H1 (cell line): Measurements from ENCODE around the gene HMSD. TPM values are rescaled to one million over a fixed set of nuclear protein-coding genes. Genes with fewer than 3 reads are reported as not detected.

Experiments used
- CTCF ChIA-PET: fragments of 300-600 bp; sonication (Branson Sonifier 250); formaldehyde crosslinking; loops from one replicate; lab custom pipeline; 2021; ENCODE audit not compliant: partially characterized antibody; lab: Charles Lee
- POLR2A ChIA-PET: fragments of 300-600 bp; sonication (Branson Sonifier 250); formaldehyde crosslinking; loops from one replicate; lab custom pipeline; 2021; ENCODE audit warnings: inconsistent platforms; ENCODE audit not compliant: partially characterized antibody; lab: Charles Lee
- DNase-seq, 2 experiments: peaks; one replicate each; pipeline versions ENCODE4 v3.0.0 to v3.0.0-alpha.2; 2010 to 2022; ENCODE audit warnings: low spot score in 2 of 2, low read depth in 1 of 2, mixed read lengths in 1 of 2
- FAIRE-seq: peaks from 2 replicates; lab custom pipeline; 2011; peaks lifted over from hg19 to GRCh38; lab: Jason Lieb, UNC
- H2AFZ ChIP-seq: 2 replicates; pipeline ENCODE4 v1.8.1; 2012; ENCODE audit warnings: low read length, inconsistent platforms
- H2AK5ac ChIP-seq: 2 replicates; pipeline ENCODE4 v1.6.1; 2013; ENCODE audit warnings: low read depth, low read length
- H2BK120ac ChIP-seq: replicated peaks from 2 replicates; pipeline ENCODE3; 2013; ENCODE audit warnings: low read depth, low read length, inconsistent platforms
- H2BK12ac ChIP-seq: 2 replicates; pipeline ENCODE4 v1.6.1; 2013; ENCODE audit warnings: low read depth, low read length
- H2BK15ac ChIP-seq: 2 replicates; pipeline ENCODE4 v1.6.1; 2013; ENCODE audit warnings: low read length
- H2BK20ac ChIP-seq: 2 replicates; pipeline ENCODE4 v1.6.1; 2013; ENCODE audit warnings: low read length
- H2BK5ac ChIP-seq: 2 replicates; pipeline ENCODE4 v1.6.1; 2013; ENCODE audit warnings: low read depth, low read length
- H3K14ac ChIP-seq: 2 replicates; pipeline ENCODE4 v1.6.1; 2013; ENCODE audit warnings: inconsistent platforms; ENCODE audit not compliant: insufficient read length
- H3K18ac ChIP-seq: 2 replicates; pipeline ENCODE4 v1.6.1; 2013; ENCODE audit warnings: low read length; ENCODE audit errors: extremely low read depth
- H3K23ac ChIP-seq: 2 replicates; pipeline ENCODE4 v1.6.1; 2013; ENCODE audit warnings: inconsistent platforms; ENCODE audit not compliant: insufficient read length
- H3K23me2 ChIP-seq: 2 replicates; pipeline ENCODE4 v1.6.1; 2013; ENCODE audit warnings: low read depth, low read length
- H3K27ac ChIP-seq: 2 replicates; pipeline ENCODE4 v1.6.1; 2011; ENCODE audit warnings: low read depth, low read length, inconsistent platforms
- H3K27me3 ChIP-seq, 4 experiments: replicated peaks in 1 of 4; 1 replicate in 1 of 4; 2 replicates in 3 of 4; pipeline versions ENCODE4 v1.6.1 to v1.8.1; 2011 to 2013; ENCODE audit warnings: low read length in 3 of 4, mild to moderate bottlenecking in 3 of 4, inconsistent platforms in 2 of 4, mixed read lengths in 2 of 4, moderate library complexity in 1 of 4; ENCODE audit not compliant: control insufficient read depth in 3 of 4, insufficient read depth in 3 of 4; ENCODE audit errors: extremely low read depth in 1 of 4
- H3K36me3 ChIP-seq, 4 experiments: 2 replicates each; pipeline versions ENCODE4 v1.6.1 to v1.8.1; 2011 to 2013; ENCODE audit warnings: mild to moderate bottlenecking in 4 of 4, low read length in 3 of 4, moderate library complexity in 2 of 4, control low read depth in 1 of 4, inconsistent platforms in 1 of 4; ENCODE audit not compliant: insufficient read depth in 4 of 4, control insufficient read depth in 2 of 4
- H3K4ac ChIP-seq: replicated peaks from 2 replicates; pipeline ENCODE3; 2013; ENCODE audit warnings: low read length, low read depth, mixed read lengths, inconsistent platforms; ENCODE audit not compliant: insufficient read length
- H3K4me1 ChIP-seq, 4 experiments: replicated peaks in 1 of 4; 1 replicate in 1 of 4; 2 replicates in 3 of 4; pipeline versions ENCODE4 v1.6.1 to v1.8.1; 2011 to 2013; ENCODE audit warnings: low read length in 3 of 4, inconsistent platforms in 2 of 4, mixed read lengths in 1 of 4; ENCODE audit not compliant: insufficient read depth in 4 of 4, control insufficient read depth in 3 of 4
- H3K4me2 ChIP-seq, 2 experiments: 2 replicates each; pipeline versions ENCODE4 v1.6.1 to v1.8.1; 2011 to 2013; ENCODE audit warnings: low read depth in 2 of 2, low read length in 2 of 2, control low read depth in 1 of 2, inconsistent platforms in 1 of 2, mild to moderate bottlenecking in 1 of 2; ENCODE audit not compliant: insufficient read depth in 1 of 2
- H3K4me3 ChIP-seq, 4 experiments: fragments of 200-600, 300-600 bp in 1 of 4; sonication (generic), shearing (Covaris generic), sonication (Bioruptor Twin) in 1 of 4; 2 replicates each; pipeline versions ENCODE4 v1.5.1 to v1.8.1; 2011 to 2016; ENCODE audit warnings: low read length in 4 of 4, low read depth in 3 of 4, control low read depth in 2 of 4, inconsistent platforms in 2 of 4, mild to moderate bottlenecking in 2 of 4, mixed read lengths in 1 of 4, moderate library complexity in 1 of 4; ENCODE audit not compliant: insufficient read depth in 2 of 4; ENCODE audit errors: extremely low read depth in 1 of 4
- H3K56ac ChIP-seq: replicated peaks from 2 replicates; pipeline ENCODE3; 2013; ENCODE audit warnings: low read depth, mild to moderate bottlenecking, mixed read lengths, low read length, inconsistent platforms; ENCODE audit not compliant: insufficient read length
- H3K79me1 ChIP-seq: 2 replicates; pipeline ENCODE4 v1.6.1; 2013; ENCODE audit warnings: low read depth, low read length, control low read depth
- H3K79me2 ChIP-seq, 2 experiments: 2 replicates each; pipeline versions ENCODE4 v1.6.1 to v1.8.1; 2012 to 2013; ENCODE audit warnings: low read length in 2 of 2, mild to moderate bottlenecking in 2 of 2, inconsistent platforms in 1 of 2; ENCODE audit not compliant: insufficient read depth in 2 of 2, control insufficient read depth in 1 of 2
- H3K9ac ChIP-seq, 4 experiments: replicated peaks in 1 of 4; 1 replicate in 1 of 4; 2 replicates in 3 of 4; pipeline versions ENCODE4 v1.6.1 to v1.8.1; 2011 to 2013; ENCODE audit warnings: low read depth in 3 of 4, low read length in 3 of 4, control low read depth in 2 of 4, mild to moderate bottlenecking in 2 of 4, moderate library complexity in 2 of 4, inconsistent platforms in 1 of 4; ENCODE audit errors: extremely low read depth in 1 of 4
- H3K9me3 ChIP-seq, 2 experiments: 2 replicates each; pipeline versions ENCODE4 v1.6.1 to v1.8.1; 2012 to 2013; ENCODE audit warnings: mild to moderate bottlenecking in 2 of 2, moderate library complexity in 2 of 2, control low read depth in 1 of 2, inconsistent platforms in 1 of 2, low read depth in 1 of 2, low read length in 1 of 2, mixed read lengths in 1 of 2; ENCODE audit not compliant: insufficient read depth in 2 of 2
- H4K20me1 ChIP-seq, 2 experiments: replicated peaks in 1 of 2; 2 replicates each; pipeline versions ENCODE3 to v1.8.1; 2011 to 2013; ENCODE audit warnings: inconsistent platforms in 2 of 2, low read length in 2 of 2, mild to moderate bottlenecking in 1 of 2; ENCODE audit not compliant: insufficient read depth in 2 of 2, control insufficient read depth in 1 of 2
- H4K5ac ChIP-seq: 2 replicates; pipeline ENCODE4 v1.6.1; 2013; ENCODE audit warnings: low read length, low read depth, mixed read lengths, inconsistent platforms; ENCODE audit not compliant: insufficient read length
- H4K8ac ChIP-seq: 2 replicates; pipeline ENCODE4 v1.8.0; 2013; ENCODE audit warnings: mild to moderate bottlenecking, moderate library complexity, low read length, inconsistent platforms; ENCODE audit not compliant: insufficient read depth; ENCODE audit errors: extremely low read depth
- H4K91ac ChIP-seq: replicated peaks from 2 replicates; pipeline ENCODE3; 2013; ENCODE audit warnings: low read length, mixed read lengths, inconsistent platforms; ENCODE audit not compliant: insufficient read length
- MAX ChIP-seq: IDR thresholded peaks from 2 replicates; pipeline ENCODE4 v1.6.1; 2012; ENCODE audit warnings: inconsistent platforms
- RXRA ChIP-seq: IDR thresholded peaks from 2 replicates; pipeline ENCODE4 v1.6.1; 2011; ENCODE audit warnings: low read depth, mild to moderate bottlenecking, low read length, moderate library complexity; ENCODE audit not compliant: insufficient read depth
- WGBS, 2 experiments: shearing (Covaris generic) in 1 of 2; methylation state at CpG; one replicate each; pipeline versions ENCODE4 v1.1.6 to v1.1.7; 2013 to 2015; ENCODE audit warnings: low lambda C conversion rate in 2 of 2, mixed read lengths in 2 of 2, inconsistent platforms in 1 of 2, low coverage in 1 of 2, missing lambda C conversion rate in 1 of 2; ENCODE audit not compliant: insufficient replicate concordance in 2 of 2, insufficient coverage in 1 of 2, insufficient read length in 1 of 2; ENCODE audit errors: extremely low coverage in 1 of 2, missing lambda C conversion rate in 1 of 2; 5-methylcytosine and 5-hydroxymethylcytosine counted together
- polyA plus RNA-seq, 7 experiments: library from polyadenylated mRNA; depleted of rRNA in 3 of 7; stranded (reverse) in 5 of 7; unstranded in 2 of 7; fragments of >200 nt in 5 of 7; fragments of 200-250 nt in 2 of 7; gene quantifications; 1 replicate in 5 of 7; 2 replicates in 1 of 7; 4 replicates in 1 of 7; pipeline versions ENCODE4 v1.2.1 to v1.2.3, GENCODE V29; 2011 to 2013; ENCODE audit warnings: missing spikeins in 2 of 7, mixed read lengths in 2 of 7
- total RNA-seq: library from RNA; stranded (reverse); fragmentation: NEBNext Ultra II Directional; extraction: Animal tissue kit (Norgen Biotek cat#: 25700); gene quantifications from 2 replicates; pipeline ENCODE4 v1.2.1, GENCODE V29; 2021

The HMSD gene
- total and polyA plus RNA-seq, 2 of the 8 experiments (the other 6 are each of a cell fraction or from before 2014, with no cell fraction given), result 1.3 to 3.0 TPM

GRCh38 chr18:63992751-63993150, 43.6 kb downstream of the HMSD start:
- no peak for DNase-seq

More at GRCh38 chr18:63992751-63993150, 43.6 kb downstream of the HMSD start:
- H4K5ac ChIP-seq, result no peak overlapping the region
- H3K4me1 ChIP-seq, result no peaks in the 10 kb centered on the region
- no peak overlapping the region for H4K91ac ChIP-seq
- FAIRE-seq, result no peak
- H3K27ac ChIP-seq, result no peak overlapping the region
- no peak overlapping the region for H3K18ac ChIP-seq
- H3K79me2 ChIP-seq, result no peaks in the 10 kb centered on the region
- no peak overlapping the region for H2BK15ac ChIP-seq
- H3K56ac ChIP-seq, result no peak overlapping the region
- H2BK120ac ChIP-seq, result no peak overlapping the region
- H3K79me1 ChIP-seq, result no peaks in the 10 kb centered on the region
- H3K4me2 ChIP-seq, result no peak overlapping the region
- no peaks in the 10 kb centered on the region for H4K20me1 ChIP-seq
- no peak overlapping the region for H3K14ac ChIP-seq
- POLR2A ChIA-PET, result no interaction called here
- H3K36me3 ChIP-seq, result no peaks in the 10 kb centered on the region
- TF ChIP-seq RXRA (no peak), MAX (no peak)
- H2BK5ac ChIP-seq, result no peak overlapping the region
- H2AK5ac ChIP-seq, result no peak overlapping the region
- H3K23me2 ChIP-seq, result no peaks in the 10 kb centered on the region
- H2BK12ac ChIP-seq, result no peak overlapping the region
- no peak overlapping the region for H3K23ac ChIP-seq
- no peak overlapping the region for H2AFZ ChIP-seq
- WGBS, 2 experiments, result 92% methylated on average over 7 of the region's 7 CpGs; no CpG with 5 or more reads in 1 of the 2 experiments
- no peak overlapping the region for H2BK20ac ChIP-seq
- CTCF ChIA-PET, result interaction anchor here (1.0 to 1.5 kb wide), 2 partner anchors 29 to 208 kb away, joined by 3 to 4 read pairs; no protein-coding TSS in a partner anchor
- no peak overlapping the region for H4K8ac ChIP-seq
- H3K9me3 ChIP-seq, result peaks cover 6 to 9% of the 10 kb centered on the region in 2 experiments; a peak in 1 of 4 replicates
- H3K27me3 ChIP-seq, result no peaks in the 10 kb centered on the region
- H3K4ac ChIP-seq, result no peak overlapping the region
- no peak overlapping the region for H3K9ac ChIP-seq
- no peak overlapping the region for H3K4me3 ChIP-seq
